NCI-H2107 treated with DMSO at 0.1 percent for 48 hours (cell line): Measurements from ENCODE around the gene ITPRIPL2.

Experiments
- DNase-seq: peaks from one replicate; lab custom pipeline; 2025; ENCODE audit not compliant: unreplicated experiment; lab: John Stamatoyannopoulos, UW

ITPRIPL2 gene

DNA sequence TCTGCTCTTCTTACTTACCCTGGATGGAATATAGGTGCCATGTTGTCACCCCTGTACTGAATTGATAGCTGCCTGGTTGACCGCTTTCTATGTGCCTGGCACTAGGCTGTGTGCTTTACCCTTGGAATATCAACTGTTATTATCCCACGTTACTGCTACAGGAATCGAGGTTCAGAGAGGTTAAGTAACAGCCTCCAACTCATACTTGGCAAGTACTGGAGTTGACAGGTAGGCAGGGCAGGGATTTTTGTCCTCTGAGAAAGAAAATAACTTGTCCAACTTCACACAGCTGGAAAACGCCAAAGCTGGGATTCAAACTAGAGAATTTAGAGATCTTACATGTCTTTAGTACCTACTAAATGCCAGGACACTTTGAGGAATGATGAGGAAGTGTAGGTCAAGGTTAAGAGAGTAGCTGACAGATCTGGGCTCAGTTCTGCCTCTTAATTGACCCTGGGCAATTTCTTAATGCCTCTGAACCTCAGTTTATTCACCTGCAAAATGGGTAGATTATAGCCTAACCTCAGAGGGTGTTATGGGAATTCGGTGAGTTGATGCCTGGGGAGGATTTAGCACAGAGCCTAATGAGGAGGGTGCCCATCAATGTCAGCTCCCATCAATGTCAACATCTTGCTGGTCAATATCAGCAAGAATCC, 25.8 kb downstream of the ITPRIPL2 start:
- no peak for DNase-seq

DNA sequence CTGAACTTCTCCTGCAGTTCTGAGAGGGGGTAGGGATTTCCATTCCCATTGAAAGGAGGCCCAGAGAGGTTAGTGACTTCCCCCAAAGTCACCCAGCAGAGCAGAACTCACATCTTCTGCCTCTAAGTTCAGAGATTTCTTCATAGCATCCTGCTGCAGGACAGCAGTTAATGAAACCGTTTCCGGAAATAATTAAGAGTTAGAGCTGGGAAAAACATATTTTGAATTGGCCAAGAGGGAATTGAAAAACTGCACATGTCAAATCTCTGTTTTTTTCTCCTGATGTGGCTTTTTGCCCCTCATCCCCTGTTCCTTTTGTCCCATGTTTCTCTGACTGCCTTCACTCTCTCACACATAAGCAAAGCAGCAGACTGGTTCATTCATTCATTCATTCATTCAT, 26.6 kb downstream of the ITPRIPL2 start:
- no peak for DNase-seq

DNA sequence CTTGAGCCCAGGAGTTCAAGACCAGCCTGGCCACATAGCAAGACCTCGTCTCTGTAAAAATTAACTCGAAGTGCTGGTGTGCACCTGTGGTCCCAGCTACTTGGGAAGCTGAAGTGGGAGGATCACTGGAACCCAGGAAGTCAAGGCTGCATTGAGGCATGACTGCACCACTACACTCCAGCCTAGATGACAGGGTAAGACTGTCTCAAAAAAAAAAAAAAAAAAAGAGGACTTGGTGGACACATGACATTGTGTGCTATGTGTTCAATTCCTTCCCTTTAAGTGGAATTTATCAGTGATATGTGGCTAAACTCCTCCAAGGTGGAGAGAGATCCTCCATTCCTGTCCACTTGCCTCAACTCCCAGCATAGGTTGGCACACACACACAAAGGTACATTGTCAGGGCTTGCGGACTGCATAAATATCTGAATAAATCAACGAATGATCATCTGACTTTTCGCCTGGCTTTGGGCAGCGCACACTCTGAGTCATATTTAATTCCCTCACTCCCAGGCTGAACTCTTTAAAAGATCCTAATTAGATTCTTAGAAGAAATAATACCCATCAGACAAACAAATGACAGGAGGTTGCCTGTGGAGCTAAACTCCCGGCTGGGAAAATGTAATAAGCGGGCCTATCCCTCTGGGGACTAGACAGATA, 29.3 kb downstream of the ITPRIPL2 start:
- no peak for DNase-seq

DNA sequence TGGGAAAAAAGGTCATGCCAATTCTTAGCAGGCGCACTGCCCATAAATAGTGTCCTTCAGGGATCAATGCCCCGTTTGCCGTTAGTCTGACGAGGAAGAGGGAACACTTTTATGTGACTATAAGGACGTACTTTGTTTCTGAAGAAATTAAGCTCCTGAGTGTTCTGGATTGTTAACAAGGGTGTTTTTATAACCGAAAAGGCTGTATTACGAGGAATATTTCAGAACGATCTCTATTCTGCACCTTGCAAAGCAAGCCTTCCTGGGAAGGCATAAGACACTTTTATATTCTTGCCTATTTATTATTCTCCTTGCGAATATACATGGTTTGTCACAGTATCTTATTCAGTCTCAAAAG, 29.8 kb downstream of the ITPRIPL2 start:
- DNase-seq = no peak

DNA sequence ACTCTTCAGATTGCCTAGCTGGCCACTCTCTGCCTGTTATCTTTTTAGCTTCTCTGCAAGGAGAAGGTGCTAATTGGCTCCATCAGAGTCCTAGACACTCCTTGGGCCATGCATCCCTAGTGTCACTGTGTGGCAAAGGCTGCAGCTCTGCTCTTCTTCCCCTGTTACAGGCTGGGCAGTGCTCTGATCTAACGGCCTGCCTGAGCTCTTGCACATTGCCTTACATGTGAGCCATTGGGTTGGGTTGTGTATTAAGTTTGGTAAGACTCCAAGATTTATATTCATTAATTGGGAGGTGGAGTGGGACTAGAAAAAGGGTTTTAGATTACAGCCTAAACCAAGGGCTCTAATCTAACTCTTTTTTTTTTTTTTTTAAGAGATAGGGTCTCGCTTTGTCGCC, 31.2 kb downstream of the ITPRIPL2 start:
- DNase-seq = no peak

DNA sequence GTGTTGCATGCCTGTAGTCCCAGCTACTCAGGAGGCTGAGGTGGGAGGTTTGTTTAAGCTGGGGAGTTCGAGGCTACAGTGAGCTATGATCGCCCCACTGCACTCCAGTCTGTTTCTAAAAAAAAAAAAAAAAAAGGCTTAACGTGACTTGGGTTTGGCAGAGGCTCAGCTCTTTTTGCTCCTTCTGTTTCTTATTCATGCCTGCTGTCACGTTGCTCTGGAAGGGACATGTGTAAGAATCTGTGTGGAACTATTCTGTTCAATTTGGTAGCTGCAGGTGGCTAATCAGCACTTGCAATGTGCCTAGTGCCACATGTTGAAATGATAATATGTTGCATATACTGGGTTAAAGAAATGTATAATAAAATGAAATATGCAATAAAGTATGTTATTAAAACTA, 33.4 kb downstream of the ITPRIPL2 start:
- DNase-seq = no peak

DNA sequence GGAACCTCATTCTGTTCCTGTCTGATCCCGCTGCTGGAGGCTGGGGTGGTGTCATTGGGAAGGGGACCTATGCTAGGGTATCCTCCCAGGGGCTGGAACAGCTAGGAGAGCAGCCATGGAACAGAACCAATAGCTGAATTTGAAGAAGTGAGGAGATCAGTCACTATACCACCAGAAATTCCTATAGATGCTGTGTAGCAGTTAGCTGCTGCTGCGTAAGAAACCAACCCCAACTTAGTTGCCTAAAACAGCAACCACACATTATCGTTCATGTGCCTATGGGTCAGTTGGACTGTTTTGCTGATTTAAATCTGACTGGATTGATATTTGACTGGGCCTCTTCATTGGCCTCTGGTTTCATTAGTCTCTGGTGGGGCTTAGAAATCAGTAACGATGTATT, 33.9 kb downstream of the ITPRIPL2 start:
- no peak for DNase-seq

DNA sequence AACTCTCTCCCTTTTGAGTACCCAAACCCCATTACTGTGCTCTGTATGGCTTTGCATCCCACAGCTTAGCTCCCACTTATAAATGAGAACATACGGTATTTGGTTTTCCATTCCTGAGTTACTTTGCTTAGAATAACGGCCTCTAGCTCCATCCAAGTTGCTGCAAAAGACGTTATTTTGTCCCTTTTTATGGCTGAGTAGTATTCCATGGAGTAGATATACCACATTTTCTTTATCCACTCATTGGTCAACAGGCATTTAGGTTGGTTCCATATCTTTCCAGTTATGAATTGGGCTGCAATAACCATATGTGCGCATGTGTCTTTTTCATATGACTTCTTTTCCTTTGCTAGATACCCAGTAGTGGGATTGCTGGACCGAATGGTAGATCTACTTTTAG, 34.4 kb downstream of the ITPRIPL2 start:
- DNase-seq = no peak

DNA sequence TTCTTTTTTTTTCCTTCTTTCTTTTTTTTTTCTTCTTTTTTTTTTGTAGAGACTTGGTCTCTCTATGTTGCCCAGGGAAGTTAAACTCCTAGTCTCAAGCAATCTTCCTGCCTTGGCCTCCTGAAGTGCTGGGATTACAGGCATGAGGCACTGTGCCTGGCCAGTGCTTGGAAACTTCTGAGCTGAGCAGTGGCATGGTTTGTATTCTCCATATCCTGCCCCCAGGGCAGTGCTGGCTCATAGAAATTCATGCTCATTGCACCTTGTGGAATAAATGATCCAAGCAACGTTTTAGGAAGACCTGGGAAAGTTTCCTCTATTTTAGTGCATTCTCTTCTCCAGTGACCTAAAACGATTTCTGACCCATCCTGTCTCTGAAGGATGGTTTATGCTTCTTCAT, 37.5 kb downstream of the ITPRIPL2 start:
- no peak for DNase-seq

DNA sequence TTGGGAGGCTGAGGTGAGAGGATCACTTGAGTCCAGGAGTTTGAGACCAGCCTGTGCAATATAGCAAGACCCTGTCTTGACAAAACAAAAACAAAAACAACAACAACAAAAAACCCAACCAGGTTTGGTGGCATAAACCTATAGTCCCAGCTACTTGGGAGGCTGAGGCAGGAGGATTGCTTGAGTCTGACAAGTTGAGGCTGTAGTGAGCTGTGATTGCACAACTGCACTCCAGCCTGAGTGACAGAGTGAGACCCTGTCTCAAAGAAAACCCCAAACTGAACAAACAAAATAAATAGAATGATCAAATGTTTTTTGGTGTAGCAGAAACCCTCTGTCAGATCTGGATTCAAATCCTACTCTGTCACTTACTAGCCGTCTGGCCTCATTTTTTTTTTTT, 38.3 kb downstream of the ITPRIPL2 start:
- DNase-seq = no peak

DNA sequence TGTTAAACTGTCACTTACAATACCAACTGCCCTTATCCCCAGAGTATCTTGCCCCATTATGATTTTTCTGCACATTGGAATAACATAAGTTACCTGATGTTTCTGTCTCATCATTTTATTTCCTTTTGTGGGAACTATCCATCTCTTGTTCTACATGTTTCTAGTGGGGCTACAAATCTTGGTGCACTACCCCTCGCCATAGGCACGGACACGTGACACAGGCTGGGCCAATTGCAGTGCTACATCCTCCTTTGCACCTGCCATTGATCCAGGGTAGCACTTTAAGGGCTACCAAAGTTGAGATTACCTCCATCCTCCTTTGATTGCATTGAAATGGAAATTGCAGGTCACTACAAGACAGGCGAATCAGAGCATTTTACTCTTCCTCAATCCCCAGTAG, 40.1 kb downstream of the ITPRIPL2 start:
- no peak for DNase-seq

DNA sequence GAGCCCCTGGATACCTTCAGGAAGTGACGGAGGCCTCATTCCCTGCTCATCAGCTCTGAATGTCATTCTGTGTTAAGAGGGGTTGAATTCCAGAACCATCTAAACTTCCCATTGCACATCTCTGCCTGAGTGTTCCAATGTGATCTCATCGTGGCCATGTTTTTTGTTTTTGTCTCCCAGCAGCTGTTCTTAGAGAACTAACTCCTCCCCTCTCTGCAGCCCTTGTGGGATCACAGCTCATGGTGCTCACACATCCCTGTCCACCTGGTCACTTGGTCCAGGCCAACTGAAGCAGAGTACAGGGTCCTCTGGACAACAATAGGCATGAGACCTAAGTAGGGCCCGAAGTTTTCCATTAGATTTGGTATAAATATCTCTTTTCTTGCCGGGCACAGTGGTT, 48.3 kb downstream of the ITPRIPL2 start:
- no peak for DNase-seq

DNA sequence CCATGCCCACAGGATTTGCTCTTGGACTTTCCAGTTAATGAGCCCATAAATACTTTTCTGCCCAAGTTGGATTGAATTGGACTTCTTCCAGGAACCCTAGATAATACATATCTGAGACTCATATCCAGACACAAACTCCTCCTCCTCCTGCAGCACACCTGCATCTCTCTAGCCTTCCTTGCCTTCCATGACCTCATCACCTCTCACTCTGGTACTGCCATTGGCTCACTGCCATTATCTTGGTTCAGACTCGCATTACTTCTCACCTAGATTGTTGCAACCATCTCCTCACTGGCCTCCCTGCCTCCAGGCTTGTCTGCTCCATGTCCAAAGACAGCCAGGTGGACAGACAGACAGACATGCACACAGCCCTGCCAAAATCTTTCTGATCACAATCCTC, 49.5 kb downstream of the ITPRIPL2 start:
- no peak for DNase-seq

DNA sequence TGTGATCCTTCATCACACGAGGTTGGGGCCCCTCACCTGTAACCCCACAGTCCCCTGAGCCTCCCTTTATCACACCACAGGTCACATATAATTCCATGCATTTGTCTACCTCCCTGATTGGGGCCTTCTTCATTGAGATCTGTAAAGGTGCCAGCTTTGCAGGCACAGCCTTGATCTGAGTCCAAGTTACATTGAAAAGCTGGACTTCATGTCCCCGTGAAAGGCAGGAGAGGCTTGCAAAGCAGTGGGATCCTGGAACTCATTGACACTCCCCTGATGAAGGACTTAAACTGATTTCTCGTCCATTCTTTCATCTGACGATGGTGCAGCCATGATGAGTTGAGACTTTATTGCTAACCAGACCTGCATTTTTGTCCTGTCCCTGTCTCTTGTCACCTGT, 50.5 kb downstream of the ITPRIPL2 start:
- DNase-seq = no peak

DNA sequence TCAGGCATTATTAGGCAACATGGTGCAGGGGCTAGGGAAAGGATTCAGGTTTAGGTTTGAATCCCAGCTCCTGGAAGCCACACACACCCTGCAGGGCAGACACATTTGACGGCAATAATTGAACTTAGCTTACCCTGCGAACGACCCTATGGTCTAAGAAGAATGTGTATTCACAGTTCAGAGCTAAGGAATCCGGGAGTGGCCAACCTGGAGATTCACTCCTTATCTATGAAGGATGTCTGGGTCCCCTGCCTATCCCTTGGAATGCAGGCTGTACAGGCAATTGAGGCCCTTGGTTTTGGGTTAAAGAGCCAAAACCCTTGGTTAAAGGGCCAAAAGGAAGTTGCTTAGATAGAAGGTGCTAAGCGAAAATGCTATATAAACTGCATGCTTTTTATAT, 51.3 kb downstream of the ITPRIPL2 start:
- DNase-seq = no peak

DNA sequence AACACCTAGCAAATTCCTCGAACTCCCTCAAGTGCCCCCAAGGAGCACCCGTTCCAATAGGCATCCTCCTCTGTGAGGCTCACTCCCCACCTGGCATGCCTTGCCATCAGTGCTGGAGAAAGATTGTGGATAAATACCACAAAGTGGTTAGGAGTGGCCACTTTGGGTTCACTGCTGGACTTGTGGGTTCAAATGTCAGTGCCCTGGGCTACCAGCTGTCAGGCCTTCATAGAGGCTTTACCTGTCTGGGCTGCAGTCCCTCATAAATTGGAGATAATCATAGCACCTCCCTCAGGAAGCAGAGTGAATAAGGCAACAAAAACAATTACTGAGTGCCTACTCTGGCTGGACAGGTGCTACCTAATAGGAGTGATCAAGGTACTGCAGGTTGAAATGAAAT, 52.7 kb downstream of the ITPRIPL2 start:
- DNase-seq = peak; percentile 31

DNA sequence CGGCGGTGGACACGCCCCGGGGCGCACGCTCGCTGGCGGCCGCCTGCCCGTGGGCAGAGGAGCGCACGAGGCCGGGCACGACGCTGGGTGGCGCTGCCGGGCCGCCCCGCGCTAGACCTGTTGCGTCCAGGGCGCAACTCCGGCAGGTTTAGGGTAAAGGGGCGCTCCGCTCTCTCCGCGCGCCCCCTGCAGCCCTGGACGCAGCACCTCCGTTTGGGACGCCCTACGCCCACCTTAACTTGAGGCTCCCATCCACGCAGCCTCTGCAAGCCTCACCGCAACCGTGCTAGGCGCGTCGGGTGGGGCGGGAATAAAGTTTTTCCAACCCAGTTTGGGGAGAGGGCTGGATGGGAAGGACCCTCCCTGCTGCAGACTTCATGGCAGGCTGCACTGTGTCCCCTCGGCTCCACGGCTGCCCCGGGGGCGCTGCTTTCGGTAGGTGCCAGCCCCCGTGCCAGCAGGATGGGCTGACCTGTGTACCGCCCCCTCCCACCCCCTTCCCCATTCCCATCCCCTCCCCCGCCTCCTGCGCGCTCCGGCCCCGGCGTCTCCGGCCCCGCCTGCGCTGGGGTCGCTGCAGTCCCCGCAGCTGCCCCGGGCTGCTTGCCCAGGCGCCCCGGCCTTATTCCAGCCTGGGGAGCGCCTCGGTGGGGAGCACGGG, 54.1 kb downstream of the ITPRIPL2 start, which contains the start of gene SYT17:
Gene SYT17 (plus strand): TSS at position 531 of the 661 bp plus-strand sequence. CDS start 407 bp downstream, outside the sequence.
- DNase-seq = peak; percentile 32

DNA sequence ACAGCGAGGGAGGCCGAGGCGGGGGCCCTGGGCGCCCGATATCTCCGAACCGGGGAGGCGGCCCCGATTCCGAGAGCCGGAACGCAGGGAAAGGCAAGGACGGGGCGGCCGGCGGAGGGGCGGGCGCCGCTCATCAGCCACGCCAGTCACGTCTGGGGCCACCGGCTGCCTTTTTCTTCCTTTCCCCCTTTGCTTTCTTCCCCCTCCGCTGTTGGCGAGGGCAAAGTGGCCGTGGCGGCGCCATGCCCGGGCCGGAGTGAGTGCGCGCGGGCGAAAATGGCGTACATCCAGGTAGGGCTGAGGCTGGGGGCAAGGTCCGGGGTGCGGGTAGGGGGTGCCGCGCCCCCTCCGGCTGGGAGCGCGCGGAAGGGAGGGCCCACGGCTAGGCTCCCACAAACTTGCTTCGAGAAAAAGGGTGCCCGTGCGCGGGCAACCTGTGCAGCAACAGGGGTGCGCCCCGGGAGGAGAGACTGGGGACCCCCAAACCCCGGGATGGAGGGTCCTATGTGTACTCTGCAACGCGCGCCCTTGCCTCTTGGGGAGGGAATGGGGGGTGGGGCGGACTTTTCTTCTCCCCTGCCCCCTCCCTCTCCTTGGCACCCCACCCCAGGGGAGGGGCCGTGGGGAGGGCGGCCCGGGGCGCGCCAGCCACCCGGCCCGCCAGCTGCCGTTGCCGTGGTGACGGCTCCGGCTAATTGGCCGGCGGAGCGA, 54.8 kb downstream of the ITPRIPL2 start:
- DNase-seq = peak; percentile 12

DNA sequence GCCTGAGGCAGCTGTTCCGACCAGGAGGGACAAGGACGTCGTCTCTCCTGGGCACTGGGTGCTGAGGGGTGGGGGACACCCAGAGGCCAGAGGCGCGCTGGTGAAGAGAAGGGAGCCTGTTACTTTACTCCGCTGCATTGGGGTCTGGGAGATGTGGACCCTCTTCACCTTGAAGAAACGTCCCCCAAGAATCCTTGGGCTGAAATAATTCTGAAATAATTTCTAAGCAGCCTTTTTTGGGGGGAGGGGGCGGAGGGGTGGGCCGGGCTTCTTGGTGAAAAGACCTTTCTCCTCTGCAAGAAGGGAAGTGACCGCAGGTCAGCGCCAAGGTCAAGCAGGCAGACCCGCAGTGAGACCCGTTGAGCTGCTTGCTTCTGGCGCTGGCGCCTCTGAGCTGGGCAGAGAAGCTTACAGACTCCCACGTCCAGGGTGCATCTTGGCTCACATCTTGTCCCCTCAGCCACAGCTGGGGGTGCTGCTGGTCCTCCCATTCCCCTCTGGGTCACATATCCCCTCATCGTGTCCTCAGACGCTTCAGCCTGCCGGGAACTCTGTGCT, 55.4 kb downstream of the ITPRIPL2 start:
- DNase-seq = no peak

DNA sequence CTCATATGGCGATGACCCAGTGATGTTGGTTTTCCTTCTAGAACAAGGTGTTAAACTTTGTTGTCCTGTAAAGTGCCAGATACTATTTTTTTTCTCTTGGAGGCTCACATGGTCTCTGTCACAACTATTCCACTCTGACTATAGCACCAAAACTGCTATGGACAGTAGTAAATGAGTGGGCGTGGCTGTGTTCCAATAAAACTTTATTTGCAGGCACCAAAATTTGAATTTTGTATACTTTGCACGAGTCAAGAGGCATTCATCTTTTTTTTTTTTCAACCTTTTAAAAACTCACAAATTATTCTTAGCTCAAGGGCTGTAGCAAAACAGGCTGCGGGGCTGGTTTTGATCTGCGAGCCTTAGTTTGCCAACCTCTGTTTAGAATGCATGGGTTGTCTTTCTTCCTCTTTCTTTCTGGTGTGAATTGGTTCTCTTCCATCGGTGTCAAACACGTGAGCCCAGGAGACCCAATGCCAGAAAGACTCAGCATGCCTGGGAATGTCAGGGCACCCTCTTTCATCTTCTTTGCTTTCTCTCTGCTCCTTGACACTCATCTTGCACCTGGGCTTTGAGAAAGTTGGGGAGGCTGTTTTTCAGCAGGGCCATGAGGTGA, 56.4 kb downstream of the ITPRIPL2 start:
- no peak for DNase-seq
